CD4-positive, alpha-beta T cell treated with Interferon alpha-2 for 1 hour (primary cell): Measurements from ENCODE around the gene JMJD1C.

ENCODE experiments used
- DNase-seq, 2 donors: peaks; one replicate each; pipeline ENCODE4 v3.0.0-alpha.2; 2020 to 2022

The JMJD1C gene

GRCh38 chr10:63434866-63435854 is 30.6 kb downstream of the JMJD1C start:
- DNase-seq, result no peak

- no peak for DNase-seq
These were observed 33.6 kb downstream of the JMJD1C start for GRCh38 chr10:63431962-63432797.

GRCh38 chr10:63430999-63431356 is 34.8 kb downstream of the JMJD1C start:
- no peak for DNase-seq

GRCh38 chr10:63430091-63430998 is 35.4 kb downstream of the JMJD1C start:
- DNase-seq, result no peak

GRCh38 chr10:63429281-63429680 is 36.5 kb downstream of the JMJD1C start:
- DNase-seq, result no peak

- no peak for DNase-seq
These were observed 38.8 kb downstream of the JMJD1C start for GRCh38 chr10:63427013-63427412.

- no peak for DNase-seq
These were observed 40.3 kb downstream of the JMJD1C start for GRCh38 chr10:63425512-63425911.

- DNase-seq, result no peak
These were observed 41.2 kb downstream of the JMJD1C start for GRCh38 chr10:63424576-63424975.

GRCh38 chr10:63423494-63423893 is 42.3 kb downstream of the JMJD1C start:
- no peak for DNase-seq

- DNase-seq, result peak; percentile 38 to 40
These were observed 44.2 kb downstream of the JMJD1C start for GRCh38 chr10:63421591-63421990.

GRCh38 chr10:63416376-63416775 is 49.4 kb downstream of the JMJD1C start:
- no peak for DNase-seq

GRCh38 chr10:63415640-63416244 is 50.0 kb downstream of the JMJD1C start:
- DNase-seq, result no peak

- no peak for DNase-seq
These were observed 51.1 kb downstream of the JMJD1C start for GRCh38 chr10:63414481-63415260.

GRCh38 chr10:63413429-63413828 is 52.3 kb downstream of the JMJD1C start:
- DNase-seq, result no peak

GRCh38 chr10:63412304-63412703 is 53.5 kb downstream of the JMJD1C start:
- DNase-seq, result no peak

- no peak for DNase-seq
These were observed 55.1 kb downstream of the JMJD1C start for GRCh38 chr10:63410633-63411032.

- no peak for DNase-seq
These were observed 56.2 kb downstream of the JMJD1C start for GRCh38 chr10:63409465-63410027.

- no peak for DNase-seq
These were observed 58.6 kb downstream of the JMJD1C start for GRCh38 chr10:63407136-63407662.

- DNase-seq, result no peak
These were observed 69.5 kb downstream of the JMJD1C start for GRCh38 chr10:63396133-63396761.

- no peak for DNase-seq
These were observed 72.7 kb downstream of the JMJD1C start for GRCh38 chr10:63393050-63393449.
